HG02943 (cell line): Measurements from ENCODE around the gene RFT1.

Experiments
- ATAC-seq: cut with Tn5 transposase; IDR thresholded peaks from one replicate; pipeline ENCODE4 v1.9.1; 2021; ENCODE audit warnings: mild to moderate bottlenecking, low read depth, moderate library complexity; ENCODE audit not compliant: unreplicated experiment

The RFT1 gene

DNA sequence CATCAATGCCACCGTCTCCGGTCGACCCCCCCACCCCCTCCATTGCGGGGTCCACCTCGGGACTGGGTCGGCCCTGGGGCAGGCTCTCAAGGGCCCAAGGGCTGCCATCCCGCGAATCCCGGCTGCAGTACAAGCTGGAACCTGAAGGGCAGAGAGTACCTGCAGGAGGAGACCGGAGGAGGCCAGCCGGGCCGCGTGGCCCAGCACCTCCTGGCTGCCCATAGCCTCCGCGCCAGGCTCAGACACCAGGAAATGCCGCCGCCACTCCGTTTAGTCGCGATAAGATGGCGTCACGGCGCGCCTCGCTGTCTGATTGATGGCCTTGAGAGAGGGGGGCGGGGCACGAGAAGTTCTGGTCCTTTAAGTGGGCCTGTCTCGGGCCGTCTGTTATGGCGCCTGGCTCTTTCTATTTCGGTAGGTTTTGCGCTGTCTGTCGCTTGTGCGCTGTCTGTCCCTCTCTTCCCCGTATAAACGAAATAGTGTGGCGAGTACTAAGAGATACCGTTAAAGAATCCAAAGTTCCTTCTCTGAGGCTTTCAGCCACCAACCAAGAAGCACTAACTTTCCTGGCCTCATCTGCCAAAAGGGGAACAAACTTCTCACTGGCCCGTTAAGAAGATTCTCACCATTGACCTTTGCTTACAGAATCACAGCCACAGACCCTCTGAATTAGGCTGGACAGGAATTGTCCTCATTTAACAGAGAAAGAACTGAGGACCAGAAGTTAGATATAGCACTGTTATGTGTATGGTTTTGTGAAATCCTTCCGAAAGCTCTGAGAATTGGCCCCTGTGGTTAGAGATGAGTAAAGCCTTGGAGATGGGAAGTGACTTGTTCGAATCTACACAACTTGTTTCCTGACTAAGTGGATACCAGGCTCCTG is at the start of gene RFT1:
Gene RFT1 (minus strand): TSS at position 257 of the 883 bp plus-strand sequence. CDS start 35 bp downstream, at position 222.
- peak; percentile 77 for ATAC-seq

- ATAC-seq, result no peak
Measured at GRCh38 chr3:53179580-53179979, 49.3 kb upstream of the RFT1 start.

GRCh38 chr3:53178246-53178645 is 48.0 kb upstream of the RFT1 start:
- ATAC-seq, result no peak

GRCh38 chr3:53175613-53176540 is 45.6 kb upstream of the RFT1 start:
- no peak for ATAC-seq

DNA sequence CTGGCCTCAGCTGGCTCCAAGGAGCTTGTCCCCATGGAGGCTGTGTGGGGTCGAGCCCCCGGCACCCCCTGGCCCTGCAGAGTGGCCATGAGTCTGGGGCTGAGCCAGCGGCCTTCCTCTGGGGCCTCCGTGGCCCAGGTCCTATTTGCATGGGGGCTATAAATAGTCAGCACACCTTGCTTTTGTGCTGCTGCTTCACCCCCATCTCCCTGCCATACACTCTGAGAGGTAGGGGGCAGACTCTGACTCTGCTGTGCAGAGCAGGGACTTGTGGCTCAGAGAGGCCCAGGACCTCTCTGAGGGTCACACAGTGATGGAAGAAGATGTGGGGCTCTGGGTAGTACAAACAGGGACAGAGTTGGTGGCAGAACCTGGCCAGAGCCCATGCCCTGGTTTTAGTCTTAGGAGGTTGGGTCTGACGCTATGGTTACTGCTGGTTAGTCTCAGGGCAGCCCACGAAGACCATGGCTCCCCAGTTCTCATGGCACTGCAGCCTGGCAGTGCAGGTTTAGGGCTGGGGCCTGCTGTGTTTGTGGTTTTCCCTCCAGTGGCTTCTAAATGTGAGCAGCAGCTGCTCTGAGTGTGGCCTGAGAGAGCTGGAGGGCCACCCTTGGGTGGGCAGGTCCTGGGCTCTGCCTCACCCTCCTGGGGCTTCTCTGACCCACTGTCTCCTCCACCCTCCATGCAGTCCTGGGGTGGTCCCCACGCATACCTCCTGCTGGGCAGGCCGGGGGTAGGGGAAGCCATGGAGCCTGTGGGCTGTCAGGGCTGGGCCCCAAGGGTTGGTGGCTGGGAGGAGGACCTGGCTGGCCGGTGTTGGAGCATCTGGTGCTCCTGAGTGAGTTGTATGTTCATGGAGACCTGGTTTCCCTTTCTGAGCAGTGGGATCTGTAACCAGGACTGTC is 44.4 kb upstream of the RFT1 start:
- no peak for ATAC-seq

DNA sequence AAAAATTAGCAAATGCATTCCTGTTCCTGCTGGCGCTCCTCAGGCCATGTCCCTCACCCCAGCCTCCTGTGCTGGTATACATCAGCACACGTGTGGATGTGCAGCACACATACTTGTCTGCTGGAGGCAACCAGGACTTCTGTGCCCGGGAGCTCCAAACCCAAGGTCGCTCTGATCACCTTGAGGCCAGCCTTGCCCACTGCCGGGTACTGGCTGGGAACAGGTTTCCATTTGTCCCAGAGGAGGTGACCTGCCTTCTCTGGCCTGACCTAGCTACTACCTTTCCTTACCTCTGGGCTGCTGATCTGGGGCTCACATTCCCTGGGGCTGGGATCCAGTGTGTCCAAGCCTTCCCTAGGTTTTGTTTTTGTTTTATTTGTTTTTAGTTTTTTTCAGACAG is 42.9 kb upstream of the RFT1 start:
- ATAC-seq, result no peak

GRCh38 chr3:53171827-53172505 is 41.7 kb upstream of the RFT1 start:
- no peak for ATAC-seq

GRCh38 chr3:53171064-53171418 is 40.8 kb upstream of the RFT1 start:
- ATAC-seq, result no peak

GRCh38 chr3:53170325-53171063 is 40.3 kb upstream of the RFT1 start:
- no peak for ATAC-seq

GRCh38 chr3:53169832-53170324 is 39.6 kb upstream of the RFT1 start:
- no peak for ATAC-seq

- no peak for ATAC-seq
Measured at GRCh38 chr3:53169045-53169831, 39.0 kb upstream of the RFT1 start.

GRCh38 chr3:53168175-53168923 is 38.1 kb upstream of the RFT1 start:
- ATAC-seq, result no peak

DNA sequence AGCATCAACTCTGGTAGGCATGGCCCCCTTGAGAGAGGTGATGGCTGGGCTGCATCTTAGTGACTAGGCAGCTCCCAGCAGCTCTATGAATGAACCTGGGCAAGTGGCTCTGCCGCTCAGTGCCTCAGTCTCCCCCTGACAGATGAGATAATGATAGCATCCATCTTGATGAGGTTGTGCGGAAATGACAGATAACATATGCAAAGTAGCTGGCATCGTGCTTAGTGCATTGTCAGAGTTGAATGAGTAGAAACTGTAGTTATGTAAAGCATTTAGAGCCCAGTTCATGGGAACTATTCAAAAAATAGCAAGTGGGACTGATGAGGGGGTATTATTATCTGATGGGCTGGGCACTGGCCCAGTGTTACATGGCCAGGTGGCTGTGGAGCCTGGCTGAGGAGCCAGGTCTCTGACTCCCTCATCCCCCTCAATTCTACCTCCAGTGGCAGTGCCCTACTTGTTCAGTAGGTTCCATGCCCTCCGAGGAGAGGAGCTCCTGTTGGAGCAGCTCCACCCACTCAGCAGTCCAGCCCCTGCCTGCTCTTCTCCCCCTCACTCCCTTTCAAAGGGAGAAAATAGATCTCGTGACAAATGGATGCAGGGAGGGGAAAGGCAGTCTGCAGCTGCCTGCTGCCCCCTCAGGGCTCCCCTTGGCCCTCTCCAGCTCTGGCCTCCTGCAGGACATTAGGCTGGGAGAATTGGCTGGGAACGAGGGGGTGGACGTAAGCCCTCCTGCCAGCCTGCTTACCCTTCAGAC is 37.4 kb upstream of the RFT1 start:
- ATAC-seq, result no peak

DNA sequence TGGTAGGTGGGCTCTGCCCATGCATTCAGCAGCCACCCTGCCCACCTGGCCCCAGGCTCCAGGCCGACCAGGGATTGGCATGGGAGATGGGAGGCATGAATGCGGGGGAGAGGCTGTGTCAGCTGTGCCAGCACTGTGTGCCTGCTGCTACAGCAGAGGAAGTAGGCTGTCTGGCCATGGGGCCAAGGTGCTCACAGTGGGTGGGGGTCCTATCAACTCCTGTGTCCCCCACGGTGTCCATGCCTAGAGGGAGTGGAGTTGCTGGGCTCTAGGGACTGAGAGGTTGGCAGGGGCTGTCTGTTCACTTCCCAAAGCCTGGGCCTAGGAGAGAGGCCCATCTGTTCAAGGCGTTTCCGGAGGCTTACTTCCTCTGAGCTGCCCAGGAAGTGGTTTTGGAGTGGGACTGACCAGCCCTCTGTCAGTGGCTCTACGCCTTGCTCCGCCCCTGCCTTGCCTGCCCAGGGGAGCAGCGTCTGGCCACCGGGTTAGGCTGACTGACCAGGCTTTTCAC is 36.6 kb upstream of the RFT1 start:
- no peak for ATAC-seq

DNA sequence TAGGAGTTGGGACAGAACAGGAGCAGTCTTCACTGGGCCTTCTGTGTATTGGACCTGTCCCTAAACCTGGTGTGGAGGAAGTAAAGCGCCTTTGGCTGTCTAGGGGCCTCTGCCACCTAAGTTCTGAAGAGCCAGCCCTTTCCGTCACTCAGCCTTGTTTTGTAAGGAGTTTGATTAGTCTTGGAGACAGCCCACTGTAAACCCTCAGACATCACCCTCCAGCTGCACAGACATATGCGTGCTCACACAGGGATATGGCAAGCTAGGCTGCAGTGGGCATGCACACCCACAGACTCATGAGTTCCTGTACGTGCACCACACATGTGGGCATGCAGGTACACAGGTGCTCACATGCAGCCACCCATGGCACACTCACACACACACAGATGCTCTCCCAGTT is 36.0 kb upstream of the RFT1 start:
- no peak for ATAC-seq

DNA sequence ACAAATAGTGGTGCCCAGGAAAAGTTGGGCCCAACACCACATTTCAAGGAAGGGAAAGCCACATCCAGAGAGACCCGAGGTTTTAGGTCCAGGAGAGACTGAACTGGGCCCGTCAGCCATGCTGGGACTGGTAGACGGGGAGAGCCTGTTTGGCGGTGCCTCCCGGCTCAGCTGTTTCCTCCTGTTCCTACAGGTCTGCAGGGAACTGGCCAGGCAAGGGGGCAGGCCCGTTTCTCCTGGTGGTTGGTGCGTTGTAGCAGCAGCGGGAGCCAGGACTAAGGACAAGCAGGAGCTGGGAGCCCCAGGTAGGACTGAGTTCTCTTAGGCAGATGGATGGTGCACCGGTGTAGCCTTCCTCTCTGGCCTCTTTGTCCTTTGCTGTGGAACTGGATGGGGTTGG is 34.7 kb upstream of the RFT1 start:
- no peak for ATAC-seq
